Left cardiac atrium (tissue), 4 donors: ENCODE measurements around the gene PSMC5. TPM values are rescaled to one million over a fixed set of nuclear protein-coding genes. Genes with fewer than 3 reads are reported as not detected.
A peak's percentile ranks its signal among the peaks of the same experiment; 100 is the strongest.
"Not testable (repeated sequence)": the region's sequence is repeated elsewhere in the genome, so short reads cannot be mapped to it uniquely, and the experiment has no call there.

ENCODE experiments used
- ATAC-seq, 2 donors: fragments of 200-7000 bp; cut with Tn5 transposase; one replicate each; pipeline ENCODE4 v1.9.1; 2020; ENCODE audit warnings: mild to moderate bottlenecking in 2 of 2, moderate library complexity in 2 of 2
- DNase-seq: peaks from one replicate; pipeline ENCODE4 v3.0.0-alpha.2; 2020
- intact Hi-C, 2 donors: fragments of 100-400 bp; cut with DNase I; formaldehyde crosslinking; loops; one replicate each; pipeline versions ENCODE4 v1.14.1 to v1.15.1; 2022 to 2023
- long read RNA-seq: library from polyadenylated mRNA; unstranded; transcript quantifications from one replicate; pipeline ENCODE4 v2.0.0, GENCODE V29; 2021
- total RNA-seq, 2 donors: library from RNA; stranded (reverse); fragmentation: NEBNext Ultra II Directional; extraction: Animal tissue kit (Norgen Biotek cat#: 25700); gene quantifications; one replicate each; pipeline ENCODE4 v1.2.1, GENCODE V29; 2021
- donor health status: DM: no; HTN: yes; CAD: no.
- donor health status: DM: no; HTN: yes; CAD: no; lungs with severe emphysema.
- donor health status: DM: yes; HTN: yes; CAD: no.
- donor health status: Dilated cardiomyopathy.

PSMC5 gene
- total RNA-seq: 100 to 1,000 TPM; 122 to 143 TPM
- long read RNA-seq, transcript PSMC5-203 (12 exons, 1,680 nt): minor isoform, 11 of 255 reads
- long read RNA-seq, transcript PSMC5-212 (11 exons, 1,474 nt): minor isoform, 7 of 255 reads
- long read RNA-seq, transcript PSMC5-201 (12 exons, 1,579 nt): major isoform, 218 of 255 reads
- long read RNA-seq, partial matches to known transcripts: 7 of 255 reads
- long read RNA-seq, other reads (novel, unspliced or antisense): 12 of 255 reads

- intact Hi-C loops: loop anchor here in 1 of 2 donors (10.0 kb wide), 1 partner anchor 52 kb away; the partner anchor contains the start of genes CCDC47 and DDX42
- ATAC-seq (peak; percentile 94 to 95), DNase-seq (peak; percentile 96)
These were observed at the start of gene PSMC5, which contains the start of gene FTSJ3 for GRCh38 chr17:63827002-63827800. PSMC5 (plus strand) TSS chr17:63827431; CDS start chr17:63827491, 60 bp downstream. FTSJ3 (minus strand) TSS chr17:63827663; CDS start chr17:63826902, 761 bp downstream.

- DNase-seq (no peak), ATAC-seq (no peak)
- intact Hi-C loops: no loop called here
These were observed 46.7 kb upstream of the PSMC5 start for GRCh38 chr17:63780507-63780906.

- intact Hi-C loops: no loop called here
- no peak for ATAC-seq
- no peak for DNase-seq
These were observed 46.3 kb upstream of the PSMC5 start for GRCh38 chr17:63780928-63781327.

GRCh38 chr17:63783522-63783921 lies 43.7 kb upstream of the PSMC5 start:
- ATAC-seq: no peak
- no peak for DNase-seq
- intact Hi-C loops: no loop called here

- no peak for DNase-seq
- intact Hi-C loops: no loop called here
- ATAC-seq: no peak
These were observed 41.7 kb upstream of the PSMC5 start for GRCh38 chr17:63785556-63785955.

- ATAC-seq: no peak
- intact Hi-C loops: no loop called here
These were observed 41.1 kb upstream of the PSMC5 start for GRCh38 chr17:63786117-63786516.

GRCh38 chr17:63786971-63787711 lies 40.1 kb upstream of the PSMC5 start:
- DNase-seq: no peak
- ATAC-seq: no peak

More at GRCh38 chr17:63786117-63786516, 41.1 kb upstream of the PSMC5 start:
- no peak for DNase-seq

GRCh38 chr17:63790057-63790456 lies 37.2 kb upstream of the PSMC5 start:
- DNase-seq (no peak), ATAC-seq (no peak)
- intact Hi-C loops: loop anchor here in 1 of 2 donors (10.0 kb wide), 1 partner anchor 735 kb away; no protein-coding TSS in a partner anchor

More at GRCh38 chr17:63786971-63787711, 40.1 kb upstream of the PSMC5 start:
- intact Hi-C loops: no loop called here

GRCh38 chr17:63792055-63792729 lies 35.0 kb upstream of the PSMC5 start:
- intact Hi-C loops: loop anchor here in 1 of 2 donors (10.0 kb wide), 1 partner anchor 733 kb away; no protein-coding TSS in a partner anchor
- ATAC-seq (no peak), DNase-seq (no peak)

- intact Hi-C loops: loop anchor here in 1 of 2 donors (10.0 kb wide), 1 partner anchor 728 kb away; no protein-coding TSS in a partner anchor
- DNase-seq, ATAC-seq: not testable (repeated sequence)
These were observed 30.9 kb upstream of the PSMC5 start for GRCh38 chr17:63796375-63796774.

GRCh38 chr17:63798572-63799106 lies 28.6 kb upstream of the PSMC5 start:
- ATAC-seq (no peak), DNase-seq (no peak)
- intact Hi-C loops: loop anchor here in 1 of 2 donors (10.0 kb wide), 1 partner anchor 726 kb away; no protein-coding TSS in a partner anchor

- intact Hi-C loops: no loop called here
- DNase-seq (no peak), ATAC-seq (no peak)
These were observed 26.4 kb upstream of the PSMC5 start for GRCh38 chr17:63800783-63801182.

- intact Hi-C loops: no loop called here
- DNase-seq (no peak), ATAC-seq (no peak)
These were observed 22.9 kb upstream of the PSMC5 start for GRCh38 chr17:63804328-63804727.

GRCh38 chr17:63805591-63805990 lies 21.6 kb upstream of the PSMC5 start:
- intact Hi-C loops: no loop called here
- ATAC-seq: no peak
- DNase-seq: no peak

GRCh38 chr17:63809970-63810369 lies 17.3 kb upstream of the PSMC5 start:
- DNase-seq (no peak), ATAC-seq (no peak)
- intact Hi-C loops: loop anchor here in 1 of 2 donors (10.0 kb wide), 1 partner anchor 55 kb away; no protein-coding TSS in a partner anchor

- intact Hi-C loops: loop anchor here in 1 of 2 donors (10.0 kb wide), 1 partner anchor 61 kb away; no protein-coding TSS in a partner anchor
- ATAC-seq (no peak), DNase-seq (no peak)
These were observed 11.1 kb upstream of the PSMC5 start for GRCh38 chr17:63816123-63816522.

GRCh38 chr17:63816669-63817068 lies 10.6 kb upstream of the PSMC5 start:
- intact Hi-C loops: loop anchor here in 1 of 2 donors (10.0 kb wide), 1 partner anchor 62 kb away; no protein-coding TSS in a partner anchor
- ATAC-seq: no peak
- DNase-seq: no peak

GRCh38 chr17:63817736-63818385 lies 9.4 kb upstream of the PSMC5 start:
- DNase-seq (no peak), ATAC-seq (no peak)
- intact Hi-C loops: loop anchor here in 1 of 2 donors (10.0 kb wide), 1 partner anchor 63 kb away; no protein-coding TSS in a partner anchor
